ENCODE data around the gene PCDH1.

Gene PCDH1

GRCh38 chr5:141807329-141807728, 70.9 kb downstream of the PCDH1 start:
- Histone ChIP-seq H3K9me3 (no peaks in the 10 kb centered on the region), H3K4me1 (peaks cover 0 to 12% (median 6%) of the 10 kb centered on the region in 4 donors), H3K36me3 (no peaks in the 10 kb centered on the region), H3K27me3 (peaks cover 0 to 12% of the 10 kb centered on the region in 2 donors), H3K27ac (no peak overlapping the region), H3K4me3 (no peak overlapping the region)
- DNase-seq: no peak
- TF ChIP-seq, protein P1, sequence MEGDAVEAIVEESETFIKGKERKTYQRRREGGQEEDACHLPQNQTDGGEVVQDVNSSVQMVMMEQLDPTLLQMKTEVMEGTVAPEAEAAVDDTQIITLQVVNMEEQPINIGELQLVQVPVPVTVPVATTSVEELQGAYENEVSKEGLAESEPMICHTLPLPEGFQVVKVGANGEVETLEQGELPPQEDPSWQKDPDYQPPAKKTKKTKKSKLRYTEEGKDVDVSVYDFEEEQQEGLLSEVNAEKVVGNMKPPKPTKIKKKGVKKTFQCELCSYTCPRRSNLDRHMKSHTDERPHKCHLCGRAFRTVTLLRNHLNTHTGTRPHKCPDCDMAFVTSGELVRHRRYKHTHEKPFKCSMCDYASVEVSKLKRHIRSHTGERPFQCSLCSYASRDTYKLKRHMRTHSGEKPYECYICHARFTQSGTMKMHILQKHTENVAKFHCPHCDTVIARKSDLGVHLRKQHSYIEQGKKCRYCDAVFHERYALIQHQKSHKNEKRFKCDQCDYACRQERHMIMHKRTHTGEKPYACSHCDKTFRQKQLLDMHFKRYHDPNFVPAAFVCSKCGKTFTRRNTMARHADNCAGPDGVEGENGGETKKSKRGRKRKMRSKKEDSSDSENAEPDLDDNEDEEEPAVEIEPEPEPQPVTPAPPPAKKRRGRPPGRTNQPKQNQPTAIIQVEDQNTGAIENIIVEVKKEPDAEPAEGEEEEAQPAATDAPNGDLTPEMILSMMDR (IDR thresholded peaks at IDR 0.05): no peak
- intact Hi-C loops (cut with DNase I; ENCODE audit: low total_unique reads): no loop called here

DNA sequence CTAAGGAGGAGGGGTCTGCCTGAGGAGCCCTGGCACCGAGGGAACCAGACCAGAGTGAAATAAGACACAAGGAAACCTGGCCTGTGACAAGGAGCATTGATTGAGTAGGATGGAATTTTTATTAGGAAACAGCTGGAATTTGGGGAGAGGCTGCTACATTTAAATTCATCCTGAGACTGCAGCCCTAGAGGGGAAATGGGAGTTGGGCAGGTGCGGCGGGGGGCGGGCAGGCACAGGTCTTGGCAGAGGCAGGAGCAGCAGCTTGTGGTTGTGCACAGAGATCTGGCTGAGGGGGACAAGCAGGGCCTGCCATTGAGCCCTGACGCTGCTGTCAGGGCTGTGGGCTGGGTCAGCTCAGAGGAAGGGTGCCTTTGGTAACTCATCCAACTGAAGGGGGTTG, 71.6 kb downstream of the PCDH1 start:
- H3K4me1 ChIP-seq: peaks cover 0 to 7% (median 2%) of the 10 kb centered on the region in 4 donors
- H3K4me3 ChIP-seq: no peak overlapping the region
- TF ChIP-seq, protein P1 (IDR thresholded peaks at IDR 0.05): no peak
- no peaks in the 10 kb centered on the region for H3K9me3 ChIP-seq
- H3K27me3 ChIP-seq: peaks cover 0 to 5% of the 10 kb centered on the region in 2 donors
- intact Hi-C loops (cut with DNase I; ENCODE audit: low total_unique reads): no loop called here
- no peaks in the 10 kb centered on the region for H3K36me3 ChIP-seq
- no peak overlapping the region for H3K27ac ChIP-seq
- no peak for DNase-seq

DNA sequence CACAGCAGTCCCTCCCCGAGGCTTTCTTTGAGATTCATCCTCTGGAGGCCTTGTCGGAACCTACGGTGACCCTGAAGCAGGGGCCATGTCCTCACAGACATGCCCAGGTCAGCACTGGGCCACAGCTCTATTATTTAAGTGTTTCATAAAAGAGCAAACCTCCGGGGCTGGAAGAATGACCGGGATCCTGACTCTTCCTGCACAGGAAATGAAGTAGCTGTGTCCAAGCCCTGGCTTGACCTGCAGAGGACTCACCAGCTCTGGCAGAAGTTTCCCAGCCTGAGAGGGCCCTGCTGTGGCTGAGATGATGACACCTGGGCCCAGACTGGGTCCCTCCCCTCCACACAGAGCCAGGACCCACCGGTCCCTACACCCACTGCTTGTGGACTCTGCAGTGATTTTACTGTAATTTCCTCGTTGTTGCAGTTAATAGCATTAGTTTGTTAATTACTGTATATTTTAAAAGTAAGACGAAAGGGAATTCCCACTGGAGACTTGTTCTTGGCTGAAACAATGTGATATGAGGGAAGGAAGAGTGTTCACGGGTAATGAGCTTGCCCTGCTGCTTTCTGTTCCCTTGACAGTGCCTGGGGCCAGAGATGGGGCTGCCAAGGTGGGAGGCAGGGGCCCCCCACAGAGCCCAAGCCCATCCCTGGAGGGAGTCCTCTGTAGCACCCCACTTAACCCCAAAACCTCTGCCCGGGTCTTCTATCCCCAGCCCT, 72.2 kb downstream of the PCDH1 start:
- Histone ChIP-seq H3K4me3 (no peak overlapping the region), H3K4me1 (peaks cover 0 to 4% (median 0%) of the 10 kb centered on the region in 4 donors), H3K36me3 (no peaks in the 10 kb centered on the region), H3K27me3 (peaks cover 0 to under 1% of the 10 kb centered on the region in 2 donors), H3K27ac (no peak overlapping the region), H3K9me3 (no peaks in the 10 kb centered on the region)
- DNase-seq: peak in 1 of 2 donors; percentile 23
- TF ChIP-seq, protein P1 (IDR thresholded peaks at IDR 0.05): no peak
- intact Hi-C loops (cut with DNase I; ENCODE audit: low total_unique reads): no loop called here

DNA sequence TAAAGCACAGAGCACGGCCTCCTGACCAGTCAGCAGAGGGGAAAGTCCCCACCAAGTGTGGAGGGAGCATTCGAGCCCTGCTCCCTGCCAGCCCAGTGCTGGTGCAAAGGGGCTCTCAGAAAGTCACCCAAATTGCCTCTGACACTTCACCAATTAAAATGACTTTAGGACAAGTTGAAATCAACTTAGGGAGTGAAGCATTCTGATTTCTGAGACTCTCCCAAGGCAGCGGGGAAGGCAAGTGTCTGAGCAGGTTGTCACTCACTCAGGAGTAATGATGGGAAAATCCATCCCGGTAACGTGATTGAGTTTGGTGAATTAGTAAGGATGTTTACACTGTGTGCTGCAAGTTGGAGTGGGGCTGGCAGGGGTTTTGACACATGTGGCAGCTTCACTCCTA, 73.7 kb downstream of the PCDH1 start:
- no peak for DNase-seq
- Histone ChIP-seq H3K4me1 (peaks cover 0 to 4% (median 0%) of the 10 kb centered on the region in 4 donors), H3K9me3 (no peaks in the 10 kb centered on the region), H3K27me3 (no peaks in the 10 kb centered on the region), H3K36me3 (no peaks in the 10 kb centered on the region), H3K27ac (no peak overlapping the region), H3K4me3 (no peak overlapping the region)
- TF ChIP-seq, protein P1 (IDR thresholded peaks at IDR 0.05): no peak
- intact Hi-C loops (cut with DNase I; ENCODE audit: low total_unique reads): no loop called here
